Calu3 (cell line): ENCODE data around the gene TENM4. TPM values are rescaled to one million over a fixed set of nuclear protein-coding genes. Genes with fewer than 3 reads are reported as not detected.

Experiments used
- BruUV-seq: library from RNA; stranded (reverse); fragments of 400-500 nt; replicated peaks from 2 replicates; lab custom pipeline; 2021; lab: Mats Ljungman, UMichigan
- CTCF ChIA-PET: fragments of 300-600 bp; sonication (Branson Sonifier 250); formaldehyde crosslinking; loops from one replicate; lab custom pipeline; 2022; ENCODE audit warnings: antibody characterized with exemption; lab: Charles Lee
- DNase-seq: peaks from one replicate; pipeline ENCODE4 v3.0.0; 2022
- H3K27ac Mint-ChIP-seq: one replicate; pipeline ENCODE4 v1.8.0; 2022; ENCODE audit warnings: mixed read lengths; ENCODE audit not compliant: unreplicated experiment
- H3K27me3 Mint-ChIP-seq: one replicate; pipeline ENCODE4 v1.8.0; 2022; ENCODE audit warnings: mixed read lengths; ENCODE audit not compliant: unreplicated experiment
- H3K36me3 Mint-ChIP-seq: one replicate; pipeline ENCODE4 v1.8.0; 2022; ENCODE audit warnings: mild to moderate bottlenecking, moderate library complexity, mixed read lengths; ENCODE audit not compliant: insufficient read depth, unreplicated experiment
- H3K4me1 Mint-ChIP-seq: one replicate; pipeline ENCODE4 v1.8.0; 2022; ENCODE audit warnings: mild to moderate bottlenecking, low read depth, mixed read lengths; ENCODE audit not compliant: unreplicated experiment
- H3K4me3 Mint-ChIP-seq: one replicate; pipeline ENCODE4 v1.8.0; 2022; ENCODE audit warnings: mild to moderate bottlenecking, low read depth, moderate library complexity, mixed read lengths; ENCODE audit not compliant: unreplicated experiment
- H3K9me3 Mint-ChIP-seq: one replicate; pipeline ENCODE4 v1.8.0; 2022; ENCODE audit warnings: low read depth, mixed read lengths; ENCODE audit not compliant: unreplicated experiment
- CTCF ChIP-seq: fragments of 200-600 bp; IDR thresholded peaks from one replicate; pipeline ENCODE4 v1.8.0; 2022; ENCODE audit warnings: antibody characterized with exemption; ENCODE audit not compliant: unreplicated experiment
- intact Hi-C: fragments of 100-400 bp; cut with micrococcal nuclease; formaldehyde crosslinking; loops from one replicate; pipeline ENCODE4 v1.10.0; 2022; ENCODE audit not compliant: unreplicated experiment
- total RNA-seq: library from RNA; stranded (reverse); gene quantifications from 2 replicates; pipeline ENCODE4 v1.2.3, GENCODE V29; 2022

Gene TENM4
- total RNA-seq, 1 experiment from 2014 or later = not detected

GRCh38 chr11:79258576-79258975 lies 182.3 kb downstream of the TENM4 start:
- CTCF ChIA-PET = interaction anchor here (1.6 kb wide), 1 partner anchor 613 kb away, joined by 4 read pairs; no protein-coding TSS in a partner anchor
- Mint-ChIP-seq H3K9me3 (no peaks in the 10 kb centered on the region), H3K27ac (no peak overlapping the region), H3K4me1 (no peaks in the 10 kb centered on the region), H3K36me3 (no peaks in the 10 kb centered on the region), H3K4me3 (no peak overlapping the region), H3K27me3 (peaks cover 12% of the 10 kb centered on the region)
- BruUV-seq = no TSS peak
- DNase-seq = no peak
- TF ChIP-seq CTCF = no peak
- intact Hi-C loops = no loop called here

GRCh38 chr11:79255965-79256364 lies 184.9 kb downstream of the TENM4 start:
- CTCF ChIA-PET = no interaction called here
- Mint-ChIP-seq H3K4me1 (no peaks in the 10 kb centered on the region), H3K9me3 (peaks cover 3% of the 10 kb centered on the region), H3K27me3 (peaks cover 12% of the 10 kb centered on the region), H3K27ac (no peak overlapping the region), H3K4me3 (no peak overlapping the region), H3K36me3 (no peaks in the 10 kb centered on the region)
- intact Hi-C loops = no loop called here
- no TSS peak for BruUV-seq
- DNase-seq = no peak
- TF ChIP-seq CTCF = no peak

GRCh38 chr11:79253280-79253679 lies 187.6 kb downstream of the TENM4 start:
- intact Hi-C loops = no loop called here
- Mint-ChIP-seq H3K36me3 (no peaks in the 10 kb centered on the region), H3K4me3 (no peak overlapping the region), H3K27me3 (peaks cover 12% of the 10 kb centered on the region), H3K27ac (no peak overlapping the region), H3K4me1 (no peaks in the 10 kb centered on the region), H3K9me3 (peaks cover 3% of the 10 kb centered on the region)
- no peak for TF ChIP-seq CTCF
- CTCF ChIA-PET = no interaction called here
- BruUV-seq = no TSS peak
- no peak for DNase-seq

GRCh38 chr11:79249295-79249993 lies 191.4 kb downstream of the TENM4 start:
- Mint-ChIP-seq H3K4me3 (no peak overlapping the region), H3K4me1 (no peaks in the 10 kb centered on the region), H3K27ac (no peak overlapping the region), H3K36me3 (no peaks in the 10 kb centered on the region), H3K9me3 (peaks cover 3% of the 10 kb centered on the region), H3K27me3 (peaks cover 12% of the 10 kb centered on the region)
- TF ChIP-seq CTCF = no peak
- CTCF ChIA-PET = no interaction called here
- intact Hi-C loops = no loop called here
- BruUV-seq = no TSS peak
- DNase-seq = no peak
